ENCODE measurements around the gene PFKM.
"Not testable (repeated sequence)": the region's sequence is repeated elsewhere in the genome, so short reads cannot be mapped to it uniquely, and the experiment has no call there.

The PFKM gene

DNA sequence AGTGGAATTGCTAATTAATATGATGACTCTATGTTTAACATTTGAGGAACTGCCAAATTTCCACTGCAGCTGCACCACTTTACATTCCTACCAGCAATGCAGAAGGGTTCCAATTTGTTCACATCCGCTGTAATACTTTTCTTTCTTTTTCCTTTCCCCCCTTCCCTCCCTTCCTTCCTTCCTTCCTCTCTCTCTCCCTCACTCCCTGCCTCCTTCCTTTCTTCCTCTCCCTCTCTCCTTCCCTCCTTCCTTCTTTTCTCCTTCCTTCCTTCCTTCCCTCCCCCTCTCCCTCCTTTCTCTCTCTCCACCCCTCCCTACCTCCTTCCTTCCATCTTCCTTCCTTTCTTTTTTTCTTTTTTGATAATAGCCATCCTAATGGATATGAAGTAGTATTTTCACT, 3.2 kb upstream of the PFKM start:
- no peak for DNase-seq

DNA sequence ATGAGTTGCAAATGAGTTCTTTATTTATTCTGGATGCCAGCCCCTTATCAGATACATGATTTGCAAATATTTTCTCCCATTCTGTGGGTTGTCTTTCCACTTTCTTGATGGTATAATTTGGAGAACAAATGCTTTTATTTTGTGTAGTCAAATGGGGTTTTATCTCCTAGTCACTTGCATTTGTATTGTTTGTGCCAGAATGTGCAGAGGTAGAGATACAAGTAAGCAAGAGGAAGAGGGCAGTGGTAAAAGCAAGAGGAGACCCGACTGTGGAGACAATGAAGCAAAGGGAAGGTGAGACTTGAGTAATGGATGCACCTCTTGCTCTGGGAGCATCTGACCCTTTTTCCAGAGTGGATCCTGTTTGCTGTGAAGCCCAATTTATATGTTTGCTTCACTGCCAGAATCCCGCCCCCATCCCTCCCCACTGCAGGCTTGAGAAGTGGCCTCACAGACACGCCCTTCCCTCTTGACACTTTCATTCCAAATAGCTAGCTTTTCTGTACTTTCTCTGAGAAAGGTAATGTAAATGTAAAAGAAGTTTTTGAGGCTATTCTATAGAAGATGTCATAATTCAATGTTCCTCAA, 786 bp upstream of the PFKM start:
- no peak for DNase-seq

DNA sequence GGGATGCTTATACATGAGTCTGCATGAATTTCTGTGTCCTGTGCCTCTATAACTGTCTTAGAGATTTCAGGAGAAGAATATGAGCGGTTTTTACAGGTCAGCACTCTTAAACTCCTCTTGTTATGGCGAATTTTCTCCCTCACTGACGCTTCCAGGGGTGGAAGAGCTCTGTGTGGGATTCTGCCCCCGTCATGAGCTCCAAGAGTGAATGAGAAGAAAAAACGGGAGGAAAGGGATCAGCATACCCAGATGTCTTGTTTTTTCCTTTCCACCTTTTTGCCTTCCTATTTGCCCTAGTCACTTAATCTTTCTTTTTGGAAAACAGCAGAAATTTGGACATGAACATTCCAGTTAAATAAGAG, 651 bp downstream of the PFKM start:
- DNase-seq: no peak

DNA sequence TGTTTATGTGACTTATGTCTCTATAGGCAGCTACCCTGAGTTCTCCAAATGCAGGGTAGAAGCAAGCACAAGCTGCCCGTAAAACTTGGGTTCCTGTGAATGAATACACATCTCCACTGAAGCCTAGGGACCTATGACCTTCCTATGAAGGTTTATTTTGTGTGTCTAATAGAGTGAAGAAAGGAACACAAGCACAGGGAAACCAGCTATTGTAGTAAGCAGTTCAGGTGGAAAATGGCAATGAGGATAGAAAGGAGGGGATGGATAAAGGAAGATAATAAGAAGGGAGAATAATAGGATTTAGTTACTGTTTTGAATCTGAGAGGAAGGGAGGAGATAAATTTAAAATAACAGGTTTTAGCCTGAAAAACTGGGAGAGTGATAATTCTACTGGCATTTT, 2.4 kb downstream of the PFKM start:
- DNase-seq: no peak

DNA sequence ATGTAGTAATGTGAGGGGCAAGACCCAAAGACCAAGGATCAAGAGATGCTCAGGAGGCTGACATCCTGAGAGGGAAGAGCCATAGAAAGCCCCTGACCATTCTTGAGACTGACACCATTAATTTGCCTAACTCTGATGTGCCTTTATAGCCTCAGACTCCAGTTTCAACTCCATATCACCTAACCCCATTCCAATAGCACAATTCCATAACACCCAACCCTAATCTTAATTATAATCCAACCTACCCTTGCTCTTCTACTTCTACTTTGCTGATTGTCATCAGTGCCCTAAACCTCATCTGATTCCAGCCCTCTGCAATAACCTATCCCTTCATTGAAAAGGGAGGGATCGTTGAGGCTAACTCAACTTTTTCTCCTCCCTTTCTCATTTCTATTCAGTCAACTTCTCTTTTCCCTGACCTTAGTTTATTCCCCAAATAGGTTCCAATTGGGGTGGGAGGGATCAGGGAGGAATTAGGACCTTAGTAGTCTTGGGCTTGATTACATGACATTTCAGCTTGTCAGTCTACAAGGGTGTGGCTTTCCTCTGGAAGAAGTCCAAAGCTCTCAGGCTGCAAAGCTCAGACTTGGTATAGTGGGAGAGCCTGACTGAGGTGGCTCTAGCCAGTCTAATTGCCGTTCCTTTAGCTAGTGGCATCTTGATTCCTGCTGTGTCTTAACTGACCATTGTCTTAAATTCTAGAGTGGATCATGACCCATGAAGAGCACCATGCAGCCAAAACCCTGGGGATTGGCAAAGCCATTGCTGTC, 3.1 kb downstream of the PFKM start:
- no peak for DNase-seq

DNA sequence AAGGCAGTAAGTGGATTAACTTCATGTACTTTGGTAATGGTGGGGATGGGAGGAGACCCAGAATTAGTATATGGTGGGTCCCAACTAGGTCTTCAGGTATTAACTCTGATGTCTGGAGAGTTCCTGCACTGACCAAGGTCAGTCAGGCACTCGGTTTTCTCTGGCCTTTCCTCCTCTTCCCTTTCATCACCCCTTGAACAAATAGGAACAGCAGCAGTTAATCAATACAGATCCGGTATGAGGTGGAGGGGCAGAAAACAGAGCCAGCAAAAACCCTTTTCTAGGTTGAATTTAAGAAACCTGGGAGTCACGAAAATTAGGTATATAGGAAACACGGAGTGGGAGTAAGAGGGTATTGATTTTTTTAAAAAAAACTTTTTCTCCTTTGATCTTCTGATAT, 4.0 kb downstream of the PFKM start:
- no peak for DNase-seq

DNA sequence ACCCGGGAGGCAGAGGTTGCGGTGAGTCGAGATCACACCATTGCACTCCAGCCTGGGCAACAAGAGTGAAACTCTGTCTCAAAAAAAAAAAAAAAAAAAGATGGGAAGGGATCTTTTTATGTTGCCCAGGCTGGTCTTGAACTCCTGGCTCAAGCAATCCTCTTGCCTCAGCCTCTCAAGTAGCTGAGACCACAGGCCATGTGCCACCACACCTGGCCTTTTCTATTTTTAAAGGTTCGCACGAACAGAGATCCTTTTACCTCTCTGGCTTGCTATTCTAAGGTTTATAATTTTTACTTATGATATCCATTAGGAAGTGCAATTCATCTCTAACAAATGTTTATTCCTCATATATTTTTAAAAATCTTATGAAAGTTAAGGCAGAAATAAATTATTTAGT, 6.4 kb downstream of the PFKM start:
- not testable (repeated sequence) for DNase-seq

DNA sequence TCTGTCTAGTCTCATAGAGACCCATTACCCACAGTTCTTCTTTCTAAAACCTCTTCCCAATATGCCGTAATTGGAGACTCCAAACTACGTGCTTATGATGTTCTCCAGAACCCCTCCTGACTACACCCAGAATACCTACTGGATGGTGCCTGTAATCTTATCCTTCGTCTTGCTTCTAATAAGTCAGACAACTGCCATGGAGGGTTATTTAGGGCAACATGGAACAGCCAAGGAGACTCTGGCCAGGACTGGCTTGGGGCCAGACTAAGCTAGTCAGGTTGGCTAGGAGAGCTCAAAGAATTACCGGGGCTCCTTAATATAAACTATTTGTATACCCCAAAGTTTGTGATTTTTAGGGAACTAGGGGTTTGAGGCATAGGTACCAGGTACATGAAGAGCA, 6.8 kb downstream of the PFKM start:
- no peak for DNase-seq

DNA sequence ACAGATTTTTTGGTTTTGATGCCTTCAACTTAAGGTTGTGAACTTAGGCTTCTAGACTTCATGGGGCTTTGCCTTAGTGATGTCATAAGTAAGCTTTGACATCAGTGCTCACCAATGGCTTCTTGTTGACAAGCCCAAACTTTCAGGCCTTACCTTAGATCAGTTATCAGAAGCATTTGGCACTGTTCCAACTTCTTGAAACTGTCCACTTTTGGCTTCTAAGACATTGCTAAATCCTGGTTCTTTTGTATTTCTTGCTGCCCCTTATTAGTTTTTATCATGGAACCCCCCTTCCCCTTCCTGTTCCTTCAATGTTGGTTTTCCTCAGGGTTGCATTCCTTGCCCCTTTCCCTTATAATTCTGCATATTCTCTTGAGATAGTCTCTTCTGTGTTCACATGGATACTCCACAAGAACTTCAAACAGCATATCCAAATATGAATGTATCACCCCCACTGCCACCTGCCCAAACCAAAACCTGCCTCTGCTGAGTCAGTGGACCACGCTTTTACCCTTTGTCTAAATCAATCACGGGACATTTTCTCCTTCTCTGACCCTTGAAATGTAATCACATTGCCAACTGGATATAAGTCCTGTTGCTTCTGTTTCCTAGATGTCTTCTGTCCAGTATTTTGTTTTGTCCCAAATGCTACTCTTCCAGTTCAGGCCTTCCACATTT, 7.9 kb downstream of the PFKM start:
- DNase-seq: no peak

DNA sequence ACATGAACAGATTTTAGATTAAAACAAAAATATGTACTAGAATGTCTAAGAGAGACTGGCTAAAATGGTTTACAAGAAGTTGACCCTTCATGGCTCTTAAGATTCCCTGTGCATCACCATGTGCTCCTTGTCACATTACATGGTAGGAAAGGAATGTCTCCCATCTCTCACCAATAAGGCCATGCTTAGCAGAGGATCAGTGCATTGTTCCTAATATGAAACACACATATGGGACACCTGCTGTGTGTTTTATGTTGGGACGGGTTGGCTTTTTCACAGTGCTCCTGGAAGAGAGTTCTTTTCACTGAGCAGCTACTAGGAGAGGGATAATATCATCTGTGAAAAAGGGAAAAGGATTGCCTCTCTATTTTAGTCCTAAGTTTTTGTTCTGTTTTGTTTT, 9.6 kb downstream of the PFKM start:
- no peak for DNase-seq

DNA sequence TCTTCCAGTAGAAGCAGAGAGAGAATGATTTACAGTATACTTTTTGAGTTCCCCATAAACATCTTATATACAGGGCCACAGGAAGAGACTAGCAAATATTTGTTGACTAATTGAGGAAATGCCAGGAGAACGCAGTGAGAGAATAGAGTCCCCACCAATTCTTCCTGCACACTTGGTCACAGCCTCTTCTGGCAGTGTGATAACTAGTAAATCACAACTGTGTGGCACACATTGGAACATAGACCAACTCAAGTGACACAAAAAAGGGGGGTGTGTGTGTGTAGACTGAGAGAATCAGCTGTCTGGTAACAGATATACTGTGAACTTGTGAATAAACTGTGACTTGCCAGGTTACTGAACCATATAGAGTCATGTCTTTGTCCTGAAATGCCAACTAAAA, 10.2 kb downstream of the PFKM start:
- DNase-seq: no peak

DNA sequence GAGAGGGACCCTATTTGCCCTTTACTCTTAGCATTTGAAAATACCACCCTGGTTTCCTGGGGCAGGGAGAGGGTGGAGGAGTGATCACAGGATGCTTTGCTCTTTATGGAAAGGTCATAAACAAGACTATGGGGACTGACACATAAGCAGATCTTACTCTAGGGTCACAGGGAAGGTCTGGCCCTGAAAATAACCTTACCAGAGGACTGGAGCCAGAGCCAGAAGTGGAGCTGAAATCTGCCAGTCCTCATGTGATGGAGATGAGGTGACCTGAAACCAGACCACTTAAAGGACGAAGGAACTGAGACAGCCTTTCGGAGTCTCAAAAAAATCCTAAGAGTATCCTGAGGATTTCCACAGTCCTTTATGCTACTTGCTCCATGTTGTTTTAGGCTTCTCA, 12.4 kb downstream of the PFKM start:
- DNase-seq: no peak

DNA sequence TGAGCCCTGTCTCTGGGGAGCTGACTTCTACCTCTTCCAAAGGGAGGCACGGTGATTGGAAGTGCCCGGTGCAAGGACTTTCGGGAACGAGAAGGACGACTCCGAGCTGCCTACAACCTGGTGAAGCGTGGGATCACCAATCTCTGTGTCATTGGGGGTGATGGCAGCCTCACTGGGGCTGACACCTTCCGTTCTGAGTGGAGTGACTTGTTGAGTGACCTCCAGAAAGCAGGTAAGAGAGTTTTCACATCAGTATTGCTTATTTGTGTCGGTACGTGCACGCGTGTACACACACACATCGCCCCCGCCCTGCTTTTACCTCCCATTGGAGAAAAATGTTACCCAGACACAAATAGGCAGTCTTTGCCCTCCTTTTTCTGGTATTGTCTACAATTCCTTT, 13.7 kb downstream of the PFKM start:
- DNase-seq: no peak

DNA sequence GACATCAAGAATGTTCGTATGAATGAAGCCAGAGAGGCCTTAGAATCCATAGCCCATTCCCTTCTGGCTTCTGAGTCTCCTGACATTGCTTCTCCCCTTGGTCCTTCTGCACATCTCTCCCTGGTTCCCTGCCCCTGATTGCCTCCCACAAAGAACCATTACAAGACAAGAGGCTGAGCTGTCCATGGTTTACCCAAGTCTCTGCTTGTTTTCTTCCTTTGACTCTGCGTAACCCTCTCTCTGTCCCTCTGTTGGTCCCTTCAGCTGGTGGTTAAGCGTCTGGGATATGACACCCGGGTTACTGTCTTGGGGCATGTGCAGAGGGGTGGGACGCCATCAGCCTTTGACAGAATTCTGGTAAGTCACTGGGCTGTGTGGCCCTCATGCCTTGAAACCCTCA, 15.9 kb downstream of the PFKM start:
- no peak for DNase-seq

DNA sequence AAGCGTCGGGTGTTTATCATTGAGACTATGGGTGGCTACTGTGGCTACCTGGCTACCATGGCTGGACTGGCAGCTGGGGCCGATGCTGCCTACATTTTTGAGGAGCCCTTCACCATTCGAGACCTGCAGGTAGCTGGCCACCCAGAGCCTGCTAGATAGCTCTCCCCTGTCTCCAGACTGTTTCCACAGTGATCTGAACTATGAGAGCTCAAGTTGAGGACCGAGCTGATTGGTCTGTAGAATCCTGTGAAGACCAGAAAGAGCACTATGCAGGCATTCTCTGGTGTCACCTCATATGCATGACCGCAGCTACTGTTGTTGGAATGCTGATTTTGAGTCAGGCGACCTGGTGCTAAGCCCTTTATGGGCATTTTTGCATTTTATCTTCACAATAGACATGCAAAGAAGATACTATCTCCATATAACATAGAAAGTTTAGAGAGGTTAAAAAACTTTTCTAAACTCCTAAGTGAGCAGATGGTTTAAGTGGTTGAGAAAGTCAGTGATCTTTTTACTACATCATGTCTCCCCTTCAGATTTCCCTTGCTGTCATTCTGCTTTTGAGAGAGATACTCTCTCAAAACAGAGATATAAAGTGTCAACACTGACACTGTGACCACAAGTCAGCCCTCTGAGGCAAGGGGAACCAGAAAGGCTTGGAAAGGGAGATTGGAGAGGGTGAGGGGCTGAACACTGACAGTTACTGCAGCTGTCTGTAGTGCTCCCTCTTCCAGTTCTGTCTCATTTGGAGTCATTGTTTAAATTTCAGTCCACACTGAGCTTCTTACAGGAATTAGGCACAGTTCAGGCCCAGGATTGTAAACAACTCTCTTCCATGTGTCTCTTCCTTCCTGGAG, 23.9 kb downstream of the PFKM start:
- no peak for DNase-seq

DNA sequence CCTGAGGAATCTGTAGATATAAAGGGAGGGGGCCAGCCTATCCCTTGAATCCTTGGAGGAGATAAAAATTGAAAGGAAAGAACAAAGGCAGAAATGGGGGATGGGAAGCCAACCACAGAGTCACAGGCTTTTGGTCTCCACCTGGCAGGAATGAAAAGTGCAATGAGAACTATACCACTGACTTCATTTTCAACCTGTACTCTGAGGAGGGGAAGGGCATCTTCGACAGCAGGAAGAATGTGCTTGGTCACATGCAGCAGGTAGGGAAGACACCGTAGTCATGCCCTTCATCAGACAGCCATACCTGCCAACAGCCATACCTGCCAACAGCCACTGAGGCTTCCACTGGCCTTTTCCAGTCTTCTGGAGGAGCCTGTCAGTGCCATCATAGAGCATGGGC, 24.7 kb downstream of the PFKM start:
- DNase-seq: no peak

DNA sequence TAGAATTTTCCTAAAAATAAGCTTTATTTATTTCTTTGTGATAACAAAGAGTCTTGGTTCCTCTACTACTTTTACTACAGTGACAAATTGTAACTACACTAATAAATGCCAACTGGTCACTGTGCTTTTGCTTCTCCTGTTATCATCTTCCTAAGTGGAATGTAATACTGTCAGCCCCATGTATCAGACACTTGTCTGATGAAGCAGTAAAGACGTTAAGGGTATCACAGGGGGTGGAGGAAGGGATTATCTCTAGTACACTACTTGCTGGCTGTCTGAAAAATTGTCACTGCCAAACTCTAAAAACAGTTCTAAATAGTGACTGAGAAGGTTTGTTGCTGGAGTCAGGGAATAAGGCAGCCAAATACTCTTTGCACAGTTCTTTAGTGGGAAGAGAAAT, 26.8 kb downstream of the PFKM start:
- DNase-seq: no peak

DNA sequence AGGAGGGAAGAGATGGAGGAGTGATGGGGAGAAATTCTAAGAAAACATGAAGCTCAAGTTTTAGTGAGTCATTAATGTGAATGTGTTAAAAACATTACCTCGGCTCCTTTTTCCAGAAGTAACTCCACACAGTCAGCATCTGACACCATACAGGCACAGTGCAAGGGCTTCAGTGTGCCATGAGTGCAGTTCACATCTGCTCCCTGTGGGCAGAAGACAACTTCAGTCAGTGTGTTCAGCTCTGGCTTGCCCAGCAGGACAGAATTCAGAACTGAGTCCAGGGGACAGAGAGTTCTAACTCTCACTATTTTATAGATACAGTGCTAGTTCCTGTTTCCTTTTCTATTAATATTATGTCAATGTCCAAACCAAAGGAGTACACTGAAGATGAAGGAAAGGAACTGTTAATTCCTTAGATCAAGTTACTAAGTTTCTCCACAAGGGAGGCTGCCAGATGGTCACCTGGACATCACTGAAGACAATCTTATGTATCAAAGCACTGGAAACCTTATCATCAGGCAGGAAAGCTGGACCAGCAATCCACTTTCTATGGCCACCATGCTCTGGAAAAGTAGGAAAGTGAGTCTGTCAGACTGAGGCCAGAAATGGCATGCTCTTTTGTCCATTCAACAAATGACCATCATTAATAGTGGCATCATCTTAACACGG, 32.1 kb downstream of the PFKM start:
- DNase-seq: no peak

DNA sequence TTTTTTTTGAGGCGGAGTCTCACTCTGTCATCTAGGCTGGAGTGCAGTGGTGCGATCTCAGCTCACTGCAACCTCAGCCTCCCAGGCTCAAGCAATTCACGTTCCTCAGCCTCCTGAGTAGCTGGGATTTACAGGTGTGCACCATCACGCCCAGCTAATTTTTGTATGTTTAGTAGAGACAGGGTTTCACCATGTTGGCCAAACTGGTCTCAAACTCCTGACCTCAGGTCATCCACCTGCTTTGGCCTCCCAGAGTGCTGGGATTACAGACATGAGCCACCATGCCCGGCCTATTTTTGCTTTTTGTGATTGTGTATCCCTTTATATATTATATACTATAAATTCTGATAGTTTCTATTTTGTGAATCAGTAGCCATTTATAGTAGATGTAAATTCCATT, 36.6 kb downstream of the PFKM start:
- DNase-seq: not testable (repeated sequence)

DNA sequence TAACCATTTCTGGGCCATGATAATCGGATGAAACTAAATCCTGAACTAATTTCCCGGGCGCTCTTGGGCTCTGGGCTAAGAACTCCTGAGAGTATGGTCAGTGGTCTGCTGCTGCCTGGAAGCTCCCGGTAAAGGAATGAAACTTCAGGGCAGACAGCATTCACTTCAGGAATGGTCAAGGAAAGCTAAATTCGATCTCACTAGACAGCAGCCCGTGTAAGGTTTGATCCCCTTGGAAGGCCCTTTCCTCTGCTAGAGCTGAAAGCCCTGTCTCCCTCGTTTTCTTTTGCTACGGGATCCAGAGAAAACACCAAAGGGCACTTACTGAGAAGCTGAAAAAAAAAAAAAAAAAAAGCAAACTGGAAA, 37.5 kb downstream of the PFKM start:
- no peak for DNase-seq

DNA sequence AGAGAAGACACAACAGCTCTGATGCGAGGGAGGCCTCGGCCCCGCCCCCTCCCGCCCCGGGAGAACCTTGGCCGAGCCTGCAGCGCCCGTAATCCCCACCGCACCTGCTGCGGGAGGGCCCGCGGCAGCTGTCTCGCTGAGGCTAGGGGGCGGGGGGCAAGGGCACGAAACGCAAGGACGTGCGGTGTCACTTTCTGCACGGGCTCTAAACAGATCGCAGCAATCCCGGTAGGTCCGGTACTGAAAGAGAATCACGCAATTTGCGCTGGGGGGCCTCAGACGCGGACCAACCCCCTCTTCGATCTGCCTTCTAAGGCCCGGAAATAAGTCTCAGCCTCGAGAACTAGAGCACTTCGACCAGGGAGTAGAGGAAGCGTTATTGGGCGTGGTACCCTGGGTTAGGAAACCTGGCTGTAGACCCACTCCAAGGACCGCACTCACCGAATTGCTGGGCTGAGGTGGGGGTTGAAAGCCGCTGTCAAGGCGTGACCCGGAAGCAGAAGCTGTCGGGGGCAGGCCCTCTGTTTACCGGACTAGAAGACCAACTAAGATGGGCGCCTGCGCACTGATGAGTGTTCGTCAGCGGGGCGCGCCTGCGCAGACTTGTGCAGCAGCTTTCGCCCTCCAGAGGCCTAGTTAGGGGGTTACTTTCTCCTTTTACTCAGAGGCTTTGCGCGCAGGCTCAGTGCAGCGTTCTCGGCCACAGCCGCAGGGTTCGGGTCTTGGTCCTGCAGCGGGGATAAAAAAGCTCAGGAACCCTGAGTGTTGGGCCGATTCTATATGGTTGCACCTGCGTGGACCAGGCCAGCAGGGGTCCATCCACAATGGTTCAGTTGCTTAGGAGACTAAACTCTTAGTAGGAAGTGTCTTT, 38.1 kb downstream of the PFKM start, which contains the start of gene ASB8:
ASB8 (minus strand) TSS at position 498 of the 871 bp plus-strand sequence. CDS start 4,019 bp downstream, outside the sequence.
- peak; percentile 99 for DNase-seq

DNA sequence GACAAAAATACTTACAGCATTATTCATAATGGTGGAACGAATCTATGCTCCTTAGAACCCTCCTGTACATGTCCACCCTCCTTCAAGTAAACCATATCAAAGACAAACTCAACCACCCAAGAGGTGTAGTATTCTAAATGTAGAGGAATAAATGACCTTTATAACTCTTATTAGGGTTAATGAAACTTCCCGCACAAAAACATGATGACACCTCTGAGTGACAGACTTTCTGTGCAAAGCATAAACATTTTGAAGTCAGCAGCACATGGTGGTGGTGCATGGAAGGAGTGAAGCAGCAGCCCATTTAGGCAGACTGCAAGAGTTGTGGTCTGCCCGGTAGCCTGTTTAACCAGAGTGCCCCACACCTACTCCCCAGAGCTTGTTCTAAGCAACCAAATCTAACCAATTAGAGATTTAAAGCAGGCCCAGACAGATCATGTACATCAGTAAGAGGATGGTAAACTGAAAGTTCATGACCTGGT, 38.8 kb downstream of the PFKM start:
- DNase-seq: peak; percentile 30 to 32

Measured in activated T-cell treated with anti-CD3 and anti-CD28 coated beads, Interleukin-2, amount 50 U/mL, for 48 hours (primary cell).